HepG2 (cell line): Measurements from ENCODE around the gene NELL1. TPM values are rescaled to one million over a fixed set of nuclear protein-coding genes. Genes with fewer than 3 reads are reported as not detected.

ENCODE experiments used
- ATAC-seq: fragments of 200-7000 bp; cut with Tn5 transposase; 3 replicates; pipeline ENCODE4 v1.9.1; 2020; ENCODE audit warnings: mild to moderate bottlenecking, moderate library complexity
- BruUV-seq: library from RNA; stranded (reverse); fragments of 400-500 nt; replicated peaks from 2 replicates; lab custom pipeline; 2021; lab: Mats Ljungman, UMichigan
- CTCF ChIA-PET: fragments of 300-600 bp; formaldehyde crosslinking; extraction: SDS; loops from one replicate; lab custom pipeline; 2021; ENCODE audit warnings: low total read pairs, inconsistent platforms, low intra/inter-chr PET ratio; lab: Yijun Ruan, JAX
- POLR2A ChIA-PET: fragments of 350-600 bp; sonication (Branson Sonifier 250); formaldehyde crosslinking; loops from one replicate; lab custom pipeline; 2020; ENCODE audit warnings: antibody characterized with exemption, inconsistent platforms; lab: Yijun Ruan, JAX
- DNase-seq: peaks from one replicate; pipeline ENCODE4 v3.0.0-alpha.2; 2015; ENCODE audit warnings: low spot score
- FAIRE-seq: peaks from 3 replicates; lab custom pipeline; 2011; peaks lifted over from hg19 to GRCh38; lab: Jason Lieb, UNC
- H2AFZ ChIP-seq: one replicate; pipeline ENCODE4 v1.6.1; 2011; ENCODE audit warnings: low read length, inconsistent platforms
- H3K27ac ChIP-seq: fragments of 300-600 bp; 3 replicates; pipeline ENCODE4 v1.8.0; 2011; ENCODE audit warnings: mixed run types, mild to moderate bottlenecking, mixed read lengths, low read length, inconsistent platforms; ENCODE audit not compliant: insufficient read depth; ENCODE audit errors: extremely low read length
- H3K27me3 ChIP-seq, 2 experiments: fragments of 200-600 bp in 1 of 2; 2 replicates in 1 of 2; 3 replicates in 1 of 2; pipeline versions ENCODE4 v1.6.0 to v1.8.0; 2011; ENCODE audit warnings: low read length in 2 of 2, mild to moderate bottlenecking in 2 of 2, moderate library complexity in 2 of 2, inconsistent platforms in 1 of 2; ENCODE audit not compliant: insufficient read depth in 2 of 2, control insufficient read depth in 1 of 2
- H3K36me3 ChIP-seq, 2 experiments: fragments of 200-600 bp in 1 of 2; replicated peaks in 1 of 2; 2 replicates in 1 of 2; 3 replicates in 1 of 2; pipeline versions ENCODE4 v1.5.1 to v1.8.0; 2011; ENCODE audit warnings: low read length in 2 of 2, inconsistent platforms in 1 of 2; ENCODE audit not compliant: insufficient read depth in 2 of 2, control insufficient read depth in 1 of 2
- H3K4me1 ChIP-seq: 2 replicates; pipeline ENCODE4 v1.5.1; 2012; ENCODE audit warnings: low read length, inconsistent platforms; ENCODE audit not compliant: insufficient read depth
- H3K4me2 ChIP-seq: 2 replicates; pipeline ENCODE4 v1.6.0; 2011; ENCODE audit warnings: low read depth, low read length, inconsistent platforms
- H3K4me3 ChIP-seq, 3 experiments: fragments of 200-600 bp in 1 of 3; sonication (generic), shearing (Covaris generic) in 1 of 3; replicated peaks in 1 of 3; 2 replicates each; pipeline ENCODE4 v1.5.1; 2011 to 2016; ENCODE audit warnings: low read length in 3 of 3, inconsistent platforms in 2 of 3, low read depth in 2 of 3, mild to moderate bottlenecking in 2 of 3, control low read depth in 1 of 3, mixed read lengths in 1 of 3; ENCODE audit not compliant: insufficient read depth in 1 of 3
- H3K79me2 ChIP-seq: one replicate; pipeline ENCODE4 v1.6.1; 2011; ENCODE audit warnings: low read length, inconsistent platforms; ENCODE audit not compliant: insufficient read depth
- H3K9ac ChIP-seq: 2 replicates; pipeline ENCODE4 v1.6.0; 2011; ENCODE audit warnings: mild to moderate bottlenecking, low read depth, low read length, inconsistent platforms; ENCODE audit not compliant: insufficient read depth
- H3K9me3 ChIP-seq: 2 replicates; pipeline ENCODE4 v1.5.1; 2012; ENCODE audit warnings: mild to moderate bottlenecking, low read length
- H4K20me1 ChIP-seq: 2 replicates; pipeline ENCODE4 v1.6.0; 2011; ENCODE audit warnings: inconsistent platforms, mild to moderate bottlenecking, low read length, moderate library complexity; ENCODE audit not compliant: insufficient read depth
- BORCS8-MEF2B ChIP-seq: sonication (generic); formaldehyde crosslinking; IDR thresholded peaks from 2 replicates; pipeline ENCODE4 v1.8.0; 2022; ENCODE audit warnings: mild to moderate bottlenecking, missing genetic modification reagents
- FOXP4 ChIP-seq: sonication (generic); formaldehyde crosslinking; IDR thresholded peaks from 2 replicates; pipeline ENCODE4 v1.4.0; 2020; ENCODE audit warnings: missing genetic modification reagents
- GATA4 ChIP-seq: sonication (generic); IDR thresholded peaks from 2 replicates; pipeline ENCODE4 v1.6.1; 2016; ENCODE audit warnings: antibody characterized with exemption, low read depth, borderline replicate concordance
- GMEB1 ChIP-seq: sonication (generic); formaldehyde crosslinking; IDR thresholded peaks from 2 replicates; pipeline ENCODE4 v1.5.1; 2020; ENCODE audit warnings: missing genetic modification reagents, mild to moderate bottlenecking, borderline replicate concordance
- LCORL ChIP-seq, 2 experiments: fragments of 450-650 bp in 1 of 2; sonication (generic) in 1 of 2; formaldehyde crosslinking in 1 of 2; IDR thresholded peaks; 2 replicates each; pipeline versions ENCODE4 v1.5.0 to v1.6.1; 2017 to 2020; ENCODE audit warnings: antibody characterized with exemption in 1 of 2, missing genetic modification reagents in 1 of 2
- PRDM10 ChIP-seq: sonication (generic); formaldehyde crosslinking; IDR thresholded peaks from 2 replicates; pipeline ENCODE4 v1.4.0; 2020; ENCODE audit warnings: low read depth, missing genetic modification reagents
- ZNF143 ChIP-seq: sonication (generic); formaldehyde crosslinking; IDR thresholded peaks from 2 replicates; pipeline ENCODE4 v1.4.0; 2020; ENCODE audit warnings: missing genetic modification reagents
- ZNF777 ChIP-seq: sonication (generic); formaldehyde crosslinking; IDR thresholded peaks from 2 replicates; pipeline ENCODE4 v1.4.0; 2020; ENCODE audit warnings: missing genetic modification reagents
- ZSCAN25 ChIP-seq: sonication (generic); formaldehyde crosslinking; IDR thresholded peaks from 2 replicates; pipeline ENCODE4 v1.8.0; 2022; ENCODE audit warnings: mild to moderate bottlenecking, missing genetic modification reagents
- WGBS: methylation state at CpG from one replicate; pipeline ENCODE4 v1.1.6; 2017; ENCODE audit warnings: low lambda C conversion rate; 5-methylcytosine and 5-hydroxymethylcytosine counted together
- in situ Hi-C: cut with HindIII; loops from 2 replicates; pipeline ENCODE4 v1.10.0; 2017; ENCODE audit warnings: low pct_unique_long_range_greater_than_20kb; ENCODE audit not compliant: extremely low pct_ligation_motif_present
- intact Hi-C: fragments of 100-400 bp; cut with micrococcal nuclease; formaldehyde crosslinking; loops from one replicate; pipeline ENCODE4 v1.10.0; 2022; ENCODE audit not compliant: unreplicated experiment
- polyA plus RNA-seq, 8 experiments: library from polyadenylated mRNA; depleted of rRNA in 3 of 8; stranded (reverse) in 7 of 8; unstranded in 1 of 8; fragments of >200 nt; fragmentation: Illumina TruSeq in 4 of 8; extraction: Trizol in 4 of 8; gene quantifications; 2 replicates each; pipeline versions ENCODE4 v1.2.1 to v1.2.3, GENCODE V29; 2011 to 2016; ENCODE audit warnings: low read depth in 4 of 8, missing spikeins in 1 of 8, mixed read lengths in 1 of 8; ENCODE audit not compliant: insufficient read depth in 1 of 8
- total RNA-seq, 5 experiments: library from RNA; depleted of rRNA; stranded (reverse); fragments of >200 nt; fragmentation: Illumina TruSeq; extraction: Trizol; gene quantifications; 2 replicates each; pipeline ENCODE4 v1.2.3, GENCODE V29; 2016; ENCODE audit warnings: low read depth in 1 of 5
- TF ChIP-seq, protein P1 (sequence below): sonication (generic); formaldehyde crosslinking; IDR thresholded peaks from 2 replicates; pipeline ENCODE4 v1.4.0; 2020; ENCODE audit warnings: missing genetic modification reagents, borderline replicate concordance

NELL1 gene
- total and polyA plus RNA-seq, 2 of the 13 experiments (the other 11 are each of a cell fraction or from before 2014, with no cell fraction given), result not detected

- no TSS peak for BruUV-seq
- Histone ChIP-seq H3K9ac (no peak overlapping the region), H3K4me2 (no peak overlapping the region), H3K9me3 (no peaks in the 10 kb centered on the region), H3K4me3 (no peak overlapping the region), H2AFZ (no peak overlapping the region), H3K79me2 (no peaks in the 10 kb centered on the region), H3K4me1 (no peaks in the 10 kb centered on the region), H3K27me3 (peaks cover 0 to 13% of the 10 kb centered on the region in 2 experiments; a peak in 3 of 5 replicates), H3K27ac (no peak overlapping the region), H4K20me1 (no peaks in the 10 kb centered on the region), H3K36me3 (no peaks in the 10 kb centered on the region)
- CTCF ChIA-PET, result no interaction called here
- WGBS, result 91% methylated on average over 2 of the region's 2 CpGs
- FAIRE-seq (no peak), ATAC-seq (no peak), DNase-seq (no peak)
- in situ Hi-C loops (loop anchor here (25.0 kb wide), 1 partner anchor 1672 kb away; no protein-coding TSS in a partner anchor), intact Hi-C loops (no loop called here)
- POLR2A ChIA-PET, result no interaction called here
- no peak for TF ChIP-seq GMEB1 (CRISPR knock-in tag)
- TF ChIP-seq, protein P1, sequence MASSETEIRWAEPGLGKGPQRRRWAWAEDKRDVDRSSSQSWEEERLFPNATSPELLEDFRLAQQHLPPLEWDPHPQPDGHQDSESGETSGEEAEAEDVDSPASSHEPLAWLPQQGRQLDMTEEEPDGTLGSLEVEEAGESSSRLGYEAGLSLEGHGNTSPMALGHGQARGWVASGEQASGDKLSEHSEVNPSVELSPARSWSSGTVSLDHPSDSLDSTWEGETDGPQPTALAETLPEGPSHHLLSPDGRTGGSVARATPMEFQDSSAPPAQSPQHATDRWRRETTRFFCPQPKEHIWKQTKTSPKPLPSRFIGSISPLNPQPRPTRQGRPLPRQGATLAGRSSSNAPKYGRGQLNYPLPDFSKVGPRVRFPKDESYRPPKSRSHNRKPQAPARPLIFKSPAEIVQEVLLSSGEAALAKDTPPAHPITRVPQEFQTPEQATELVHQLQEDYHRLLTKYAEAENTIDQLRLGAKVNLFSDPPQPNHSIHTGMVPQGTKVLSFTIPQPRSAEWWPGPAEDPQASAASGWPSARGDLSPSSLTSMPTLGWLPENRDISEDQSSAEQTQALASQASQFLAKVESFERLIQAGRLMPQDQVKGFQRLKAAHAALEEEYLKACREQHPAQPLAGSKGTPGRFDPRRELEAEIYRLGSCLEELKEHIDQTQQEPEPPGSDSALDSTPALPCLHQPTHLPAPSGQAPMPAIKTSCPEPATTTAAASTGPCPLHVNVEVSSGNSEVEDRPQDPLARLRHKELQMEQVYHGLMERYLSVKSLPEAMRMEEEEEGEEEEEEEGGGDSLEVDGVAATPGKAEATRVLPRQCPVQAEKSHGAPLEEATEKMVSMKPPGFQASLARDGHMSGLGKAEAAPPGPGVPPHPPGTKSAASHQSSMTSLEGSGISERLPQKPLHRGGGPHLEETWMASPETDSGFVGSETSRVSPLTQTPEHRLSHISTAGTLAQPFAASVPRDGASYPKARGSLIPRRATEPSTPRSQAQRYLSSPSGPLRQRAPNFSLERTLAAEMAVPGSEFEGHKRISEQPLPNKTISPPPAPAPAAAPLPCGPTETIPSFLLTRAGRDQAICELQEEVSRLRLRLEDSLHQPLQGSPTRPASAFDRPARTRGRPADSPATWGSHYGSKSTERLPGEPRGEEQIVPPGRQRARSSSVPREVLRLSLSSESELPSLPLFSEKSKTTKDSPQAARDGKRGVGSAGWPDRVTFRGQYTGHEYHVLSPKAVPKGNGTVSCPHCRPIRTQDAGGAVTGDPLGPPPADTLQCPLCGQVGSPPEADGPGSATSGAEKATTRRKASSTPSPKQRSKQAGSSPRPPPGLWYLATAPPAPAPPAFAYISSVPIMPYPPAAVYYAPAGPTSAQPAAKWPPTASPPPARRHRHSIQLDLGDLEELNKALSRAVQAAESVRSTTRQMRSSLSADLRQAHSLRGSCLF (CRISPR knock-in tag), result no peak
- no peak for TF ChIP-seq FOXP4 (CRISPR knock-in tag)
- no peak for TF ChIP-seq ZSCAN25
- no peak for TF ChIP-seq PRDM10 (CRISPR knock-in tag)
- no peak for TF ChIP-seq LCORL (IDR thresholded peaks at IDR 0.05)
- TF ChIP-seq LCORL (CRISPR knock-in tag; IDR thresholded peaks at IDR 0.05), result no peak
- TF ChIP-seq ZNF143, result no peak
- TF ChIP-seq BORCS8-MEF2B (CRISPR knock-in tag), result no peak
- TF ChIP-seq ZNF777 (CRISPR knock-in tag), result no peak
- no peak for TF ChIP-seq GATA4
Observed at GRCh38 chr11:20640401-20640800, 29.0 kb upstream of the NELL1 start.
